GM12878 (cell line): ENCODE results near the gene PTP4A1. TPM values are rescaled to one million over a fixed set of nuclear protein-coding genes. Genes with fewer than 3 reads are reported as not detected.

ENCODE experiments used
- EGR1 ChIP-seq, 2 experiments: IDR thresholded peaks; 1 replicate in 1 of 2; 2 replicates in 1 of 2; pipeline ENCODE4 v1.6.1; 2011 to 2012; ENCODE audit warnings: low read depth in 2 of 2, low read length in 2 of 2, borderline replicate concordance in 1 of 2, mild to moderate bottlenecking in 1 of 2, moderate library complexity in 1 of 2
- FOXK2 ChIP-seq: fragments of 450-650 bp; IDR thresholded peaks from 2 replicates; pipeline ENCODE4 v1.6.1; 2017; ENCODE audit warnings: mild to moderate bottlenecking, moderate library complexity
- GABPA ChIP-seq: IDR thresholded peaks from 2 replicates; pipeline ENCODE4 v1.6.1; 2014; ENCODE audit warnings: antibody characterized with exemption, low read depth, mild to moderate bottlenecking, inconsistent platforms
- MTA3 ChIP-seq: IDR thresholded peaks from 2 replicates; pipeline ENCODE4 v1.6.1; 2012; ENCODE audit warnings: low read length, inconsistent platforms, borderline replicate concordance
- MYB ChIP-seq: fragments of 150-350 bp; IDR thresholded peaks from 2 replicates; pipeline ENCODE4 v1.6.1; 2014; ENCODE audit warnings: mild to moderate bottlenecking, low read depth, low read length, borderline replicate concordance
- NBN ChIP-seq: fragments of 450-650 bp; IDR thresholded peaks from 2 replicates; pipeline ENCODE4 v1.6.1; 2016
- NFYB ChIP-seq: IDR thresholded peaks from 2 replicates; pipeline ENCODE4 v1.6.1; 2011; ENCODE audit warnings: low read depth, mild to moderate bottlenecking, low read length, improper control_type of control experiment, moderate library complexity; ENCODE audit not compliant: insufficient read depth
- NR2F1 ChIP-seq: fragments of 450-650 bp; conservative IDR thresholded peaks from 2 replicates; pipeline ENCODE4 v1.6.1; 2017; ENCODE audit warnings: mild to moderate bottlenecking
- PAX8 ChIP-seq: fragments of 450-650 bp; IDR thresholded peaks from 2 replicates; pipeline ENCODE4 v1.6.1; 2017; ENCODE audit warnings: mild to moderate bottlenecking, moderate library complexity
- POLR2A ChIP-seq: IDR thresholded peaks from 2 replicates; pipeline ENCODE4 v1.6.1; 2011; ENCODE audit warnings: low read depth, mild to moderate bottlenecking, low read length
- PRDM15 ChIP-seq: fragments of 450-650 bp; formaldehyde crosslinking; IDR thresholded peaks from 2 replicates; pipeline ENCODE4 v1.4.0; 2020; ENCODE audit warnings: mild to moderate bottlenecking, moderate library complexity
- SMAD1 ChIP-seq: fragments of 450-650 bp; IDR thresholded peaks from 2 replicates; pipeline ENCODE4 v1.6.1; 2018; ENCODE audit warnings: mild to moderate bottlenecking, low read depth; ENCODE audit not compliant: partially characterized antibody
- TCF12 ChIP-seq: IDR thresholded peaks from 2 replicates; pipeline ENCODE4 v1.6.1; 2011; ENCODE audit warnings: low read depth, mild to moderate bottlenecking, low read length
- WRNIP1 ChIP-seq: IDR thresholded peaks from 2 replicates; pipeline ENCODE4 v1.6.1; 2011; ENCODE audit warnings: low read depth, low read length, improper control_type of control experiment, borderline replicate concordance
- ZNF384 ChIP-seq: IDR thresholded peaks from 2 replicates; pipeline ENCODE4 v1.6.1; 2012; ENCODE audit warnings: low read depth, mild to moderate bottlenecking, low read length, improper control_type of control experiment, borderline replicate concordance
- polyA plus RNA-seq, 11 experiments: library from polyadenylated mRNA; depleted of rRNA in 4 of 11; unstranded in 6 of 11; stranded (reverse) in 5 of 11; fragments of >200 nt; fragmentation: Nextera tagmentation in 4 of 11; fragmentation: Illumina TruSeq in 1 of 11; extraction: Ambion mirVana in 4 of 11; extraction: Trizol in 1 of 11; gene quantifications; 1 replicate in 1 of 11; 2 replicates in 10 of 11; pipeline versions ENCODE4 v1.2.1 to v1.2.3, GENCODE V29; 2011 to 2016; ENCODE audit warnings: inconsistent platforms in 2 of 11, missing spikeins in 2 of 11, low read depth in 1 of 11
- total RNA-seq, 4 experiments: library from RNA; depleted of rRNA in 3 of 4; stranded (reverse); fragments of >200 nt in 3 of 4; fragmentation: Illumina TruSeq in 1 of 4; extraction: Trizol in 1 of 4; gene quantifications; 2 replicates each; pipeline versions ENCODE4 v1.2.1 to v1.2.3, GENCODE V29; 2013 to 2021
- TF ChIP-seq, protein P1 (sequence below): IDR thresholded peaks from 2 replicates; pipeline ENCODE4 v1.6.1; 2012; ENCODE audit warnings: low read depth, low read length, improper control_type of control experiment
- TF ChIP-seq, protein P2 (sequence below): fragments of 450-650 bp; formaldehyde crosslinking; IDR thresholded peaks from 2 replicates; pipeline ENCODE4 v1.5.0; 2022; ENCODE audit warnings: mild to moderate bottlenecking, missing genetic modification characterization
- TF ChIP-seq, protein P3 (sequence below): fragments of 450-650 bp; IDR thresholded peaks from 2 replicates; pipeline ENCODE4 v1.6.1; 2016; ENCODE audit warnings: mild to moderate bottlenecking

Gene PTP4A1
- total and polyA plus RNA-seq, 10 of the 15 experiments (the other 5 are each of a cell fraction or from before 2014, with no cell fraction given) = 8.5 to 190 (median 46.4) TPM; not detected in 2

DNA sequence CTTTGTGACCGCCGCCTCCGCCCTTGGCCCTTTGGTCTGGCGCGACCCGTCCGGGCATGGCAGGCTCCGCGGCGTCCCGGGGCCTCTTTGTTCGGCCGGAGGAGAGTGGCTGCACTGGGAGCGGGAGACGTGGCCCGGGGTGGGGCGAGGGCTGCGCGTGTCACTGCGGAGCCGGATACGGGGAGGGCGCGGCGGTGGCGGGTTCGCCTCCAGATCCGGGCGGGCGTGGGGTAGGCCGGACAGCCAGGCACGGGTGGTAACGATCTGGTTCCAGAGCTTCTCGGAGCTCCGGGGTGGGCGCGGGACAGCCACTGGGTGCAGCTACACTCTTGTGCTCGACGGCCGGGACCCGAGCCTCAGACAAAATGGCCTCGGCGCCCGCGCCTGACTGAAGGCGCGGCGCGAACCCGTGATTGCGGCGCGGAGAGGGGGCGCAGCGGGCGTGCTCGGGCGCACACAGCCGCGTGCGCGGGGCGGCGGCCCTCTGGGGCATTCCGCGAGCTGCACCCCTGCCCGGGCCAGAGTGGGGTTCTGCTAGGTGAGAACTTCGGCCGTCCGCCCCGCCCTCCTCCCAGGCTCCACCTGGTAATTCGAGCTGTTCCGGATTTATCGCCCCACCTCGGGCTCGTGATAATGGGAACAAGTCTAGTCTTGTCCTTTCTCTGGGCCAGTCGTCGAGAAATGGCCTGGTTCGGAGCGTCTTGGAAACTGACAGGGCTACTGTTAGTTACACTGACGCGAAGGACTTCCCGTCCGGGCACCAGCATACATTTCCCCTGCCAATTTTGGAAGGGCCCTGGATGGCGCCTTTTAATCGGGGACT is 1.0 kb downstream of the PTP4A1 start (continued):
- TF ChIP-seq ZNF384 (no peak), GABPA (no peak), MYB (no peak), MTA3 (no peak), TCF12 (peak; percentile 3; the same call in 1 of the 2 replicates), PAX8 (peak; percentile 86), NBN (peak; percentile 42; the same call in 1 of the 2 replicates), NR2F1 (peak; percentile 44; the same call in 1 of the 2 replicates), FOXK2 (no peak), NFYB (no peak), WRNIP1 (no peak; the same call in 1 of the 2 replicates), EGR1 (IDR thresholded peaks at IDR 0.05; ENCODE audit: borderline replicate concordance in 1 of 2, low read depth in 2 of 2, low read length in 2 of 2) (peak in 1 of 2 experiments; percentile 70; a peak in 2 of 3 replicates), POLR2A (peak; percentile 83), PRDM15 (no peak), SMAD1 (peak; percentile 17)
- TF ChIP-seq, protein P1, sequence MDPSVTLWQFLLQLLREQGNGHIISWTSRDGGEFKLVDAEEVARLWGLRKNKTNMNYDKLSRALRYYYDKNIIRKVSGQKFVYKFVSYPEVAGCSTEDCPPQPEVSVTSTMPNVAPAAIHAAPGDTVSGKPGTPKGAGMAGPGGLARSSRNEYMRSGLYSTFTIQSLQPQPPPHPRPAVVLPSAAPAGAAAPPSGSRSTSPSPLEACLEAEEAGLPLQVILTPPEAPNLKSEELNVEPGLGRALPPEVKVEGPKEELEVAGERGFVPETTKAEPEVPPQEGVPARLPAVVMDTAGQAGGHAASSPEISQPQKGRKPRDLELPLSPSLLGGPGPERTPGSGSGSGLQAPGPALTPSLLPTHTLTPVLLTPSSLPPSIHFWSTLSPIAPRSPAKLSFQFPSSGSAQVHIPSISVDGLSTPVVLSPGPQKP = peak; percentile 43; the same call in 1 of the 2 replicates
- TF ChIP-seq, protein P2, sequence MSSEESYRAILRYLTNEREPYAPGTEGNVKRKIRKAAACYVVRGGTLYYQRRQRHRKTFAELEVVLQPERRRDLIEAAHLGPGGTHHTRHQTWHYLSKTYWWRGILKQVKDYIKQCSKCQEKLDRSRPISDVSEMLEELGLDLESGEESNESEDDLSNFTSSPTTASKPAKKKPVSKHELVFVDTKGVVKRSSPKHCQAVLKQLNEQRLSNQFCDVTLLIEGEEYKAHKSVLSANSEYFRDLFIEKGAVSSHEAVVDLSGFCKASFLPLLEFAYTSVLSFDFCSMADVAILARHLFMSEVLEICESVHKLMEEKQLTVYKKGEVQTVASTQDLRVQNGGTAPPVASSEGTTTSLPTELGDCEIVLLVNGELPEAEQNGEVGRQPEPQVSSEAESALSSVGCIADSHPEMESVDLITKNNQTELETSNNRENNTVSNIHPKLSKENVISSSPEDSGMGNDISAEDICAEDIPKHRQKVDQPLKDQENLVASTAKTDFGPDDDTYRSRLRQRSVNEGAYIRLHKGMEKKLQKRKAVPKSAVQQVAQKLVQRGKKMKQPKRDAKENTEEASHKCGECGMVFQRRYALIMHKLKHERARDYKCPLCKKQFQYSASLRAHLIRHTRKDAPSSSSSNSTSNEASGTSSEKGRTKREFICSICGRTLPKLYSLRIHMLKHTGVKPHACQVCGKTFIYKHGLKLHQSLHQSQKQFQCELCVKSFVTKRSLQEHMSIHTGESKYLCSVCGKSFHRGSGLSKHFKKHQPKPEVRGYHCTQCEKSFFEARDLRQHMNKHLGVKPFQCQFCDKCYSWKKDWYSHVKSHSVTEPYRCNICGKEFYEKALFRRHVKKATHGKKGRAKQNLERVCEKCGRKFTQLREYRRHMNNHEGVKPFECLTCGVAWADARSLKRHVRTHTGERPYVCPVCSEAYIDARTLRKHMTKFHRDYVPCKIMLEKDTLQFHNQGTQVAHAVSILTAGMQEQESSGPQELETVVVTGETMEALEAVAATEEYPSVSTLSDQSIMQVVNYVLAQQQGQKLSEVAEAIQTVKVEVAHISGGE (CRISPR knock-in tag) = no peak
- TF ChIP-seq, protein P3, sequence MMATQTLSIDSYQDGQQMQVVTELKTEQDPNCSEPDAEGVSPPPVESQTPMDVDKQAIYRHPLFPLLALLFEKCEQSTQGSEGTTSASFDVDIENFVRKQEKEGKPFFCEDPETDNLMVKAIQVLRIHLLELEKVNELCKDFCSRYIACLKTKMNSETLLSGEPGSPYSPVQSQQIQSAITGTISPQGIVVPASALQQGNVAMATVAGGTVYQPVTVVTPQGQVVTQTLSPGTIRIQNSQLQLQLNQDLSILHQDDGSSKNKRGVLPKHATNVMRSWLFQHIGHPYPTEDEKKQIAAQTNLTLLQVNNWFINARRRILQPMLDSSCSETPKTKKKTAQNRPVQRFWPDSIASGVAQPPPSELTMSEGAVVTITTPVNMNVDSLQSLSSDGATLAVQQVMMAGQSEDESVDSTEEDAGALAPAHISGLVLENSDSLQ = no peak
